Tibial nerve (tissue), 4 donors: ENCODE measurements around the gene RPS10. TPM values are rescaled to one million over a fixed set of nuclear protein-coding genes. Genes with fewer than 3 reads are reported as not detected.
A peak's percentile ranks its signal among the peaks of the same experiment; 100 is the strongest.

ENCODE experiments used
- DNase-seq, 2 donors: peaks; one replicate each; pipeline ENCODE4 v3.0.0-alpha.2; 2019; ENCODE audit warnings: low spot score in 2 of 2
- H3K27ac ChIP-seq, 4 donors: fragments of 200-600 bp; sonication (generic) in 3 of 4; one replicate each; pipeline ENCODE4 v1.5.1; 2017 to 2019; ENCODE audit warnings: mild to moderate bottlenecking in 1 of 4
- H3K27me3 ChIP-seq, 2 donors: fragments of 200-600 bp; sonication (generic) in 1 of 2; one replicate each; pipeline versions ENCODE4 v1.5.1 to v1.6.0; 2017 to 2019
- H3K36me3 ChIP-seq, 3 donors: fragments of 200-600 bp; sonication (generic); one replicate each; pipeline ENCODE4 v1.5.1; 2018 to 2019
- H3K4me1 ChIP-seq, 4 donors: fragments of 200-600 bp; sonication (generic) in 3 of 4; one replicate each; pipeline ENCODE4 v1.5.1; 2017 to 2019
- H3K4me3 ChIP-seq, 4 donors: fragments of 200-600 bp; sonication (generic) in 3 of 4; one replicate each; pipeline ENCODE4 v1.5.1; 2017 to 2019; ENCODE audit warnings: mild to moderate bottlenecking in 1 of 4, moderate library complexity in 1 of 4
- H3K9me3 ChIP-seq, 4 donors: fragments of 200-600 bp; sonication (generic) in 3 of 4; one replicate each; pipeline ENCODE4 v1.5.1; 2017 to 2019
- EP300 ChIP-seq, 2 donors: sonication (generic); formaldehyde crosslinking; IDR thresholded peaks; one replicate each; pipeline ENCODE4 v1.6.1; 2017; ENCODE audit warnings: antibody characterized with exemption in 2 of 2, mild to moderate bottlenecking in 1 of 2
- POLR2A ChIP-seq, 2 donors: fragments of 450-650 bp; IDR thresholded peaks; one replicate each; pipeline ENCODE4 v1.6.1; 2017; ENCODE audit warnings: antibody characterized with exemption in 2 of 2, mild to moderate bottlenecking in 2 of 2, moderate library complexity in 2 of 2
- WGBS, 2 donors: methylation state at CpG; one replicate each; pipeline ENCODE4 v1.1.5; 2018; 5-methylcytosine and 5-hydroxymethylcytosine counted together
- total RNA-seq, 4 donors: library from RNA; depleted of rRNA; stranded (reverse); fragments of >200 nt; gene quantifications; one replicate each; pipeline ENCODE4 v1.1.0, GENCODE V29; 2016
- TF ChIP-seq, protein P1 (sequence below), 5 experiments: fragments of 200-600 bp in 3 of 5; fragments of 450-650 bp in 2 of 5; sonication (generic) in 3 of 5; IDR thresholded peaks; one replicate each; pipeline ENCODE4 v1.5.1; 2016 to 2019; ENCODE audit warnings: antibody characterized with exemption in 5 of 5, mild to moderate bottlenecking in 3 of 5, moderate library complexity in 2 of 5

RPS10 gene
- total RNA-seq, 4 donors from 2014 or later, result 1,731 to 2,603 (median 2,031) TPM

DNA sequence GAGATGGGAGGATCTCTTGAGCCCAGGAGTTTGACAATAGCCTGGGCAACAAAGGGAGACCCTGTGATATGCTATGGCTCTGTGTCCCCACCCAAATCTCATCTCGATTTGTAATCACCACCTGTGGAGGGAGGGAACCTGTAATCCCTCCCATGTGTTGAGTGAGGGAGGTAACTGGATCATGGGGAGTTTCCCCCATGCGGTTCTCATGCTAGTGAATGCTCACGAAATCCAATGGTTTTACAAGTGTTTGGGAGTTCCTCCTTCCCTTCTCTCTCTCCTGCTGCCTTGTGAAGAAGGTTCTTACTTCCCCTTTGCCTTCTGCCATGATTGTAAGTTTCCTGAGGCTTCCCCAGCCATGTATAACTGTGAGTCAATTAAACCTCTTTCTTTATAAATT lies 36.8 kb downstream of the RPS10 start:
- no peaks in the 10 kb centered on the region for H3K27me3 ChIP-seq
- DNase-seq, result no peak
- H3K36me3 ChIP-seq, result no peaks in the 10 kb centered on the region
- 71 to 73% methylated on average over 3 of the region's 3 CpGs for WGBS, 2 donors
- H3K9me3 ChIP-seq, result no peaks in the 10 kb centered on the region
- H3K27ac ChIP-seq, result peak overlapping the region in 2 of 4 donors; percentile 34 to 85
- TF ChIP-seq POLR2A (IDR thresholded peaks at IDR 0.05) (no peak), EP300 (IDR thresholded peaks at IDR 0.05) (no peak)
- TF ChIP-seq, protein P1, sequence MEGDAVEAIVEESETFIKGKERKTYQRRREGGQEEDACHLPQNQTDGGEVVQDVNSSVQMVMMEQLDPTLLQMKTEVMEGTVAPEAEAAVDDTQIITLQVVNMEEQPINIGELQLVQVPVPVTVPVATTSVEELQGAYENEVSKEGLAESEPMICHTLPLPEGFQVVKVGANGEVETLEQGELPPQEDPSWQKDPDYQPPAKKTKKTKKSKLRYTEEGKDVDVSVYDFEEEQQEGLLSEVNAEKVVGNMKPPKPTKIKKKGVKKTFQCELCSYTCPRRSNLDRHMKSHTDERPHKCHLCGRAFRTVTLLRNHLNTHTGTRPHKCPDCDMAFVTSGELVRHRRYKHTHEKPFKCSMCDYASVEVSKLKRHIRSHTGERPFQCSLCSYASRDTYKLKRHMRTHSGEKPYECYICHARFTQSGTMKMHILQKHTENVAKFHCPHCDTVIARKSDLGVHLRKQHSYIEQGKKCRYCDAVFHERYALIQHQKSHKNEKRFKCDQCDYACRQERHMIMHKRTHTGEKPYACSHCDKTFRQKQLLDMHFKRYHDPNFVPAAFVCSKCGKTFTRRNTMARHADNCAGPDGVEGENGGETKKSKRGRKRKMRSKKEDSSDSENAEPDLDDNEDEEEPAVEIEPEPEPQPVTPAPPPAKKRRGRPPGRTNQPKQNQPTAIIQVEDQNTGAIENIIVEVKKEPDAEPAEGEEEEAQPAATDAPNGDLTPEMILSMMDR (IDR thresholded peaks at IDR 0.05), result no peak
- peaks cover 0 to 84% (median 39%) of the 10 kb centered on the region in 4 donors for H3K4me1 ChIP-seq
- no peak overlapping the region for H3K4me3 ChIP-seq

DNA sequence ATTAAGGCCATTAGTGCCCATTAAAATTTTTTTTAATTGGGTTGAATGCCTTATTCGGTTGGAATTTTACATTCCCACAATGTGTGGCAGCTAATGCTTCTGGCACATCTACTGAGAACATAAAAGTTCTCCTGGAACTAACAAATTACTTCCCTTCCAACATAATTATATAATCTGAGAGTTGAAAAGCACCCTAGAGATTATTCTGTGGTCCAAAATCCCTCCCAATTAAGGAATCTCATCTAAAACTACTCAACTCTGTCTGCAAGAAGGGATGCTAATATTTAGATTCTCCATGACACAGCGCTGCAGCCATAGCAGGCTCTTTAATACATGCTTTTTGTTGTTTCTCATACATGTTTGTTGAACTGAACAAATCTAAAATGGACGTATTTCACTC lies 37.4 kb downstream of the RPS10 start:
- DNase-seq, result no peak
- no peak for TF ChIP-seq EP300 (IDR thresholded peaks at IDR 0.05)
- no peak for TF ChIP-seq POLR2A (IDR thresholded peaks at IDR 0.05)
- TF ChIP-seq, protein P1 (IDR thresholded peaks at IDR 0.05), result no peak

DNA sequence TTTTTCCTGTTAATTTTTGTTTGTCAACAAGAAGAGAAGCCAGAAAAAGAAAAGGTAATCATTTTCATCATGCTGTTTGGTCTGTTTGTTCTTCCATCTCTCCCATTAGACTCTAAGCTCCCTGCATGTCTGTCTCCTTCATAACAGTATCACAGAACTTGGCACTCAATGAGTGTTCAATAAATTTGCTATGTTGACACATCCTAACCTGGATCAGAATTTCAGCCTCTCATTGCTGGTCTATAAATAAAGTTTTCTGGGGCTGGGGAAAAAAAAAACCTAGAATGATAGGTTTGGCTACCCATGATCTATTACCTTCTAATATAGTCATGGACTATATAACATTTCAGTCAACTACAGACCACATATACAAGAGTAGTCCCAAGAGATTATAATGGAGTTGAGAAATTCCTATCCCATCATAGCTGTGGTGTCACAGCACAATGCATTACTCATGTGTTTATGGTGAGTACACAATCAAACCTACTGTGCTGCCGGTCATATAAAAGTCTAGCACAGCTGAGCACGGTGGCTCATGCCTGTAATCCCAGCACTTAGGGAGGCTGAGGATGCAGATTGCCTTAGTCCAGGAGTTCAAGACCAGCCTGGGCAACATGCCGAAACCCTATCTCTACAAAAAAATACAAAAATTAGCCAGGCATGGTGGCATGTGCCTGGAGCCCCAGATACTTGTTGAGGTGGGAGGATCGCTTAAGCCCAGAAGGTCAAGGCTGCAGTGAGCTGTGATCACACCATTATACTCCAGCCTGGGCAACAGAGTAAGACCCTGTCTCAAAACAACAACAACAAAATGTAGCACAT lies 39.3 kb downstream of the RPS10 start:
- Histone ChIP-seq H3K4me3 (no peak overlapping the region), H3K4me1 (peaks cover 0 to 94% (median 47%) of the 10 kb centered on the region in 4 donors), H3K9me3 (no peaks in the 10 kb centered on the region), H3K27ac (peak overlapping the region in 3 of 4 donors; percentile 30 to 87 (median 85)), H3K36me3 (no peaks in the 10 kb centered on the region), H3K27me3 (no peaks in the 10 kb centered on the region)
- no peak for DNase-seq
- TF ChIP-seq EP300 (IDR thresholded peaks at IDR 0.05), result no peak
- TF ChIP-seq, protein P1 (IDR thresholded peaks at IDR 0.05), result no peak
- no peak for TF ChIP-seq POLR2A (IDR thresholded peaks at IDR 0.05)
- 59 to 67% methylated on average over 4 of the region's 4 CpGs for WGBS, 2 donors

More for the DNA sequence above, 37.4 kb downstream of the RPS10 start:
- WGBS, 2 donors, result 29 to 32% methylated on average over 3 of the region's 3 CpGs
- no peak overlapping the region for H3K4me3 ChIP-seq
- H3K36me3 ChIP-seq, result no peaks in the 10 kb centered on the region
- no peaks in the 10 kb centered on the region for H3K9me3 ChIP-seq
- no peaks in the 10 kb centered on the region for H3K27me3 ChIP-seq
- peaks cover 0 to 84% (median 42%) of the 10 kb centered on the region in 4 donors for H3K4me1 ChIP-seq
- peak overlapping the region in 2 of 4 donors; percentile 34 to 85 for H3K27ac ChIP-seq

DNA sequence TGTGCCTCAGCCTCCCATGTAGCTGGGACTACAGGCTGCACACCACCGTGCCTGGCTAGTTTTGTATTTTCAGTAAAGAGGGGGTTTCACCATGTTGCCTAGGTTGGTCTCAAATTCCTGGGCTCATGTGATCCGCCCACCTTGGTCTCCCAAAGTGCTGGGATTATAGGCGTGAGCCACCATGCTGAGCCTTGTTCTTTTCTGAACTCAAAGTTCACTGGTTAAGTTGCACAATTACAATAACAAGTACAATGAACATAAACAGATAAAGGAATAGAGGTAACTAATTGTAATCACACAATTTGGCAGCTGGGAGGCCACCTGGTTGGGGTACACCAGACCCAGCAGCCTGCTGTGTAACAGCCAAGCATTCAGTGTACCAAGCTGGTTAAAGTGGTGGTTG lies 40.1 kb downstream of the RPS10 start:
- H3K27me3 ChIP-seq, result no peaks in the 10 kb centered on the region
- no peaks in the 10 kb centered on the region for H3K36me3 ChIP-seq
- no peaks in the 10 kb centered on the region for H3K9me3 ChIP-seq
- peaks cover 0 to 96% (median 46%) of the 10 kb centered on the region in 4 donors for H3K4me1 ChIP-seq
- 79 to 80% methylated on average over 3 of the region's 3 CpGs for WGBS, 2 donors
- TF ChIP-seq POLR2A (IDR thresholded peaks at IDR 0.05) (no peak), EP300 (IDR thresholded peaks at IDR 0.05) (no peak)
- TF ChIP-seq, protein P1 (IDR thresholded peaks at IDR 0.05), result no peak
- peak overlapping the region in 3 of 4 donors; percentile 23 to 87 (median 85) for H3K27ac ChIP-seq
- DNase-seq, result no peak
- no peak overlapping the region for H3K4me3 ChIP-seq
